ENCODE results near the gene HPS1. TPM values are rescaled to one million over a fixed set of nuclear protein-coding genes. Genes with fewer than 3 reads are reported as not detected.

The HPS1 gene
- total RNA-seq = 36.7 and 43.2 TPM in 2 replicates

DNA sequence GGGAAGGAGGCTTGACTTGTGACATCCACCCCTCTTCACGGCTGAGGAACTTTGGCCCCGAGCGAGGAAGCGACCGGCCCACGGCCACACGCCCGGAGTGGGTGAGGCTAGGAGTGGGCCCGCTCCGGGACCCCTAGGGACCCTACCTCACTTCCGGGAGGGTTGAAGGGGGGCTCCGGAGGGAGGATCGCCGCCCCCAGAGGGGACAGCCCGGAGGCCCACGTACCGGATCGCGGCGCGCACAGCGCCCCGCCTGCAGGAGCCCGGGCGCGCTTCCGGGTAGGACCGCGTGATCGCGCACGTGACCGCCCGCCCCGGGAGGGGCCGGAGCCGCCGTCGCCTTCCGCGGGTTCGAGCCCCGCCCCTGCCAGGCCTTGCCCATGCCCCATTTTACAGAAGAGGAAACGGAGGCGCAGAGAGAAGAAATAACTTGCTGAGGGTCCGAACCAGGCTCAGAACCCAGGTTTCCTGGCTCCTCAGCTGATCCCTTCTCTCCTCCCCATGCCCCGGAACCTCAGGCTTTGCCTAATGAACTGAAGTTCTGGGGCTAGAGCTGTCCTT lies at the start of gene HPS1:
HPS1 (minus strand) TSS at position 275 of the 561 bp plus-strand sequence. CDS start 3,695 bp downstream, outside the sequence.

GRCh38 chr10:98414932-98415730 lies 31.6 kb downstream of the HPS1 start, which contains the start of gene PYROXD2:
PYROXD2 (minus strand) TSS chr10:98415182; CDS start chr10:98415135, 47 bp downstream.

Small RNA genes within 50 kb of the gene (small RNA-seq; reads per million reads assigned to genes)
- gene MIR4685 = 0.14 reads per million

Other genes with a start within 250 kb of the HPS1 start
- 3.8 and 5.5 TPM in 2 replicates for gene LOXL4, start 178.7 kb downstream of the HPS1 start, total RNA-seq
- gene PYROXD2, start 31.8 kb downstream of the HPS1 start, total RNA-seq = 5.0 and 9.4 TPM in 2 replicates